Hepatocyte (in vitro differentiated cells): Measurements from ENCODE around the gene BACE1. TPM values are rescaled to one million over a fixed set of nuclear protein-coding genes. Genes with fewer than 3 reads are reported as not detected.

Experiments used
- DNase-seq: peaks from one replicate; pipeline ENCODE4 v3.0.0-alpha.2; 2016; ENCODE audit warnings: low spot score
- H2AFZ ChIP-seq: fragments of 200-600 bp; sonication (generic); 2 replicates; pipeline ENCODE4 v1.6.0; 2016; ENCODE audit warnings: antibody characterized with exemption, mild to moderate bottlenecking
- H3K27ac ChIP-seq: fragments of 200-600 bp; sonication (generic); 2 replicates; pipeline ENCODE4 v1.5.1; 2016; ENCODE audit warnings: mild to moderate bottlenecking
- H3K27me3 ChIP-seq: fragments of 200-600 bp; sonication (generic); 2 replicates; pipeline ENCODE4 v1.6.1; 2016
- H3K36me3 ChIP-seq: fragments of 200-600 bp; sonication (generic); replicated peaks from 2 replicates; pipeline ENCODE4 v1.5.1; 2016; ENCODE audit warnings: low read depth; ENCODE audit not compliant: insufficient read depth
- H3K4me1 ChIP-seq: fragments of 200-600 bp; sonication (generic); 2 replicates; pipeline ENCODE4 v1.5.1; 2016; ENCODE audit warnings: mild to moderate bottlenecking, moderate library complexity; ENCODE audit not compliant: insufficient read depth
- H3K4me2 ChIP-seq: fragments of 200-600 bp; sonication (generic); 2 replicates; pipeline ENCODE4 v1.6.0; 2016
- H3K4me3 ChIP-seq: fragments of 200-600 bp; sonication (generic); 2 replicates; pipeline ENCODE4 v1.5.1; 2016; ENCODE audit warnings: mild to moderate bottlenecking
- H3K79me2 ChIP-seq: fragments of 200-600 bp; sonication (generic); 2 replicates; pipeline ENCODE4 v1.6.0; 2017; ENCODE audit warnings: mild to moderate bottlenecking
- H3K9me2 ChIP-seq: fragments of 200-600 bp; sonication (generic); replicated peaks from 2 replicates; pipeline ENCODE4 v1.6.0; 2017; ENCODE audit warnings: mild to moderate bottlenecking; ENCODE audit not compliant: insufficient read depth
- H3K9me3 ChIP-seq: fragments of 200-600 bp; sonication (generic); 2 replicates; pipeline ENCODE4 v1.5.1; 2016; ENCODE audit warnings: low read depth, mild to moderate bottlenecking
- H4K20me1 ChIP-seq: fragments of 200-600 bp; sonication (generic); 2 replicates; pipeline ENCODE4 v1.6.0; 2016; ENCODE audit warnings: mild to moderate bottlenecking; ENCODE audit not compliant: insufficient read depth, poor library complexity, severe bottlenecking
- EZH2 ChIP-seq: fragments of 200-600 bp; sonication (generic); IDR thresholded peaks from 2 replicates; pipeline ENCODE4 v1.6.1; 2016; ENCODE audit warnings: antibody characterized with exemption, mild to moderate bottlenecking, borderline replicate concordance
- EZH2phosphoT487 ChIP-seq: fragments of 200-600 bp; sonication (generic); IDR thresholded peaks from one replicate; pipeline ENCODE4 v1.6.1; 2018; ENCODE audit warnings: antibody characterized with exemption, mild to moderate bottlenecking, low read depth, moderate library complexity; ENCODE audit not compliant: unreplicated experiment, severe bottlenecking
- WGBS: methylation state at CpG from one replicate; pipeline ENCODE4 v1.1.6; 2016; ENCODE audit warnings: low lambda C conversion rate; ENCODE audit errors: missing lambda C conversion rate; 5-methylcytosine and 5-hydroxymethylcytosine counted together
- polyA plus RNA-seq: library from polyadenylated mRNA; unstranded; fragments of >200 nt; fragmentation: Nextera tagmentation; extraction: Ambion mirVana; gene quantifications from 2 replicates; pipeline ENCODE4 v1.2.1, GENCODE V29; 2016
- total RNA-seq: library from RNA; depleted of rRNA; stranded (reverse); fragments of >200 nt; gene quantifications from 2 replicates; pipeline ENCODE4 v1.2.3, GENCODE V29; 2014
- TF ChIP-seq, protein P1 (sequence below): fragments of 200-600 bp; sonication (generic); IDR thresholded peaks from 2 replicates; pipeline ENCODE4 v1.5.1; 2016; ENCODE audit warnings: antibody characterized with exemption, mild to moderate bottlenecking; ENCODE audit not compliant: poor library complexity

The BACE1 gene
- total and polyA plus RNA-seq, 2 experiments from 2014 or later = 17.5 to 22.6 TPM

DNA sequence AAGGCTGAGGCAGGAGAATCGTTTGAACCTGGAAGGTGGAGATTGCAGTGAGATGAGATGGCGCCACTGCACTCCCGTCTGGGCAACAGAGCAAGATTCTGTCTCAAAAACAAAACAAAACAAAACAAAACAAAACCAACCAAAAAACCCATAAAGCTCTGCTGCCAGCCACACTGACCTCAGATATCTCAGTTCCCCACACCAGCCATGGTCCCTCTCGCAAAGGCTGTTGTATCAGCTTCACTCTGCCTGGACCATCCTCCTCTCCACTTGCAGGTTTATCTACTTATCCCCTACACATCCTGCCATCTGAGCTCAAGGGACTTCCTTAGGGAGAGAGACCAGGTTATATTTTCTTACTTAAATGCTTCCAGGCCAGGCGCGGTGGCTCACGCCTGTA lies 13.8 kb downstream of the BACE1 start:
- H3K4me2 ChIP-seq = no peak overlapping the region
- no peak overlapping the region for H3K27ac ChIP-seq
- H3K27me3 ChIP-seq = no peaks in the 10 kb centered on the region
- no peak overlapping the region for H2AFZ ChIP-seq
- no peaks in the 10 kb centered on the region for H3K9me3 ChIP-seq
- WGBS = 97% methylated on average over 6 of the region's 7 CpGs
- no peak for TF ChIP-seq EZH2
- TF ChIP-seq, protein P1, sequence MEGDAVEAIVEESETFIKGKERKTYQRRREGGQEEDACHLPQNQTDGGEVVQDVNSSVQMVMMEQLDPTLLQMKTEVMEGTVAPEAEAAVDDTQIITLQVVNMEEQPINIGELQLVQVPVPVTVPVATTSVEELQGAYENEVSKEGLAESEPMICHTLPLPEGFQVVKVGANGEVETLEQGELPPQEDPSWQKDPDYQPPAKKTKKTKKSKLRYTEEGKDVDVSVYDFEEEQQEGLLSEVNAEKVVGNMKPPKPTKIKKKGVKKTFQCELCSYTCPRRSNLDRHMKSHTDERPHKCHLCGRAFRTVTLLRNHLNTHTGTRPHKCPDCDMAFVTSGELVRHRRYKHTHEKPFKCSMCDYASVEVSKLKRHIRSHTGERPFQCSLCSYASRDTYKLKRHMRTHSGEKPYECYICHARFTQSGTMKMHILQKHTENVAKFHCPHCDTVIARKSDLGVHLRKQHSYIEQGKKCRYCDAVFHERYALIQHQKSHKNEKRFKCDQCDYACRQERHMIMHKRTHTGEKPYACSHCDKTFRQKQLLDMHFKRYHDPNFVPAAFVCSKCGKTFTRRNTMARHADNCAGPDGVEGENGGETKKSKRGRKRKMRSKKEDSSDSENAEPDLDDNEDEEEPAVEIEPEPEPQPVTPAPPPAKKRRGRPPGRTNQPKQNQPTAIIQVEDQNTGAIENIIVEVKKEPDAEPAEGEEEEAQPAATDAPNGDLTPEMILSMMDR = no peak
- TF ChIP-seq EZH2phosphoT487 = no peak
- H3K4me1 ChIP-seq = peaks cover 27% of the 10 kb centered on the region
- no peaks in the 10 kb centered on the region for H3K36me3 ChIP-seq
- DNase-seq = no peak
- no peaks in the 10 kb centered on the region for H4K20me1 ChIP-seq
- H3K4me3 ChIP-seq = no peak overlapping the region
- no peaks in the 10 kb centered on the region for H3K79me2 ChIP-seq
- H3K9me2 ChIP-seq = no peaks in the 10 kb centered on the region

DNA sequence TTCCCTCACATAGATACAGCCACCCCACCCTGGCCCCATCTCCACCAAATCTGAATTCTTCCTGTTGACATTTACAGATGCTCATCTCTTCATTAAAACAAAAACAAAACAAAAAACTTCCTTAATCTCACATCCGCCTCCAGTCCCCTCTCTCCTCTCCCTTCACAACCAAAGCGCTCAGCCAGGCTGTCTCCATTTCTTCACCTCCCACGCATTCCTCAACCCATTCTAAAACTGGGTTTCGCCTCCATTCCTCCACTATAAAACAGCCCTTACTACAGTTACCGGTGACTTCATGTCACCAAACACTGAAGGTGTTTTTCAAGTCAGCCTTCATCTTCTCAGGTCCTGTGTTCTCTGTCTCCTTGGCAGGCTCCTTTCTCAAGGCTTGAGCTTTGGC lies 15.3 kb downstream of the BACE1 start:
- Histone ChIP-seq H2AFZ (no peak overlapping the region), H3K4me2 (peak overlapping the region; percentile 69)
- DNase-seq = no peak

DNA sequence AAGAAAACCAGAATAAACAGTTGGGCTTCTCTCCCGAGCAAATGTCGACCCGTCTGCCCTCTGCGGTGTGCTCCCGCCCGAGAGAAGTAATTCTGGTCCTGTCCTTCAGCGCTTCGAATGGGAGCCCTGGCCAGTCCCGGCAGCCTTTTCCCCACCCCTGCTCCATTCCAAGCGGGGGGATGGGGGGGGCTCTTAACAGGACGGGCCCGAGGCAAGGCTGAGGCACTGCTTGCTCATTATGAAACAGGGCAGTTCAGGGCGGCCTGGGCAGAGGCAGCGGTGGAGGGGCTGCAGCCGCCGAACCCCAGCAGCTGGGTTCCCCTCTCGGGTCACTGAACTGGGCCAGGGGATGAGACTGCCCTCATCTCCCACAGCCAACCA lies 15.8 kb downstream of the BACE1 start:
- TF ChIP-seq EZH2phosphoT487 (no peak), EZH2 (no peak)
- TF ChIP-seq, protein P1 = no peak
- H3K4me3 ChIP-seq = no peak overlapping the region
- H4K20me1 ChIP-seq = no peaks in the 10 kb centered on the region
- WGBS = 20% methylated on average over 17 of the region's 17 CpGs
- H3K27ac ChIP-seq = peak overlapping the region; percentile 75
- H3K4me1 ChIP-seq = peaks cover 27% of the 10 kb centered on the region
- no peaks in the 10 kb centered on the region for H3K9me2 ChIP-seq
- H3K36me3 ChIP-seq = no peaks in the 10 kb centered on the region
- no peaks in the 10 kb centered on the region for H3K79me2 ChIP-seq
- no peaks in the 10 kb centered on the region for H3K9me3 ChIP-seq
- peak overlapping the region; percentile 25 for H2AFZ ChIP-seq
- peak; percentile 71 for DNase-seq
- H3K27me3 ChIP-seq = no peaks in the 10 kb centered on the region
- peak overlapping the region; percentile 69 for H3K4me2 ChIP-seq

More for the DNA sequence above, 15.3 kb downstream of the BACE1 start:
- Histone ChIP-seq H3K27ac (peak overlapping the region; percentile 75), H3K9me3 (no peaks in the 10 kb centered on the region), H3K36me3 (no peaks in the 10 kb centered on the region), H3K27me3 (no peaks in the 10 kb centered on the region), H4K20me1 (no peaks in the 10 kb centered on the region), H3K4me1 (peaks cover 27% of the 10 kb centered on the region), H3K4me3 (no peak overlapping the region), H3K79me2 (no peaks in the 10 kb centered on the region), H3K9me2 (no peaks in the 10 kb centered on the region)
- TF ChIP-seq, protein P1 = no peak
- TF ChIP-seq EZH2 = no peak
- 69% methylated on average over 5 of the region's 5 CpGs for WGBS
